OCI-LY3 (cell line): ENCODE results near the gene CNDP2.

Experiments
- CTCF ChIP-seq: fragments of 200-600, 300-600 bp; sonication (generic); IDR thresholded peaks from 2 replicates; pipeline ENCODE4 v1.5.1; 2014; ENCODE audit warnings: antibody characterized with exemption, low read length, low read depth
- EZH2phosphoT487 ChIP-seq: fragments of 200-600 bp; shearing (Covaris generic); IDR thresholded peaks from 2 replicates; pipeline ENCODE4 v1.6.1; 2018; ENCODE audit warnings: antibody characterized with exemption, mixed run types, low read depth

- TF ChIP-seq CTCF (no peak), EZH2phosphoT487 (no peak)
Measured at GRCh38 chr18:74562775-74563174, 66.6 kb downstream of the CNDP2 start.
